ENCODE results near the gene TENT4A. TPM values are rescaled to one million over a fixed set of nuclear protein-coding genes. Genes with fewer than 3 reads are reported as not detected.

The TENT4A gene
- total and polyA plus RNA-seq, 10 of the 15 experiments (the other 5 are each of a cell fraction or from before 2014, with no cell fraction given) = 1.4 to 30.6 (median 12.5) TPM

DNA sequence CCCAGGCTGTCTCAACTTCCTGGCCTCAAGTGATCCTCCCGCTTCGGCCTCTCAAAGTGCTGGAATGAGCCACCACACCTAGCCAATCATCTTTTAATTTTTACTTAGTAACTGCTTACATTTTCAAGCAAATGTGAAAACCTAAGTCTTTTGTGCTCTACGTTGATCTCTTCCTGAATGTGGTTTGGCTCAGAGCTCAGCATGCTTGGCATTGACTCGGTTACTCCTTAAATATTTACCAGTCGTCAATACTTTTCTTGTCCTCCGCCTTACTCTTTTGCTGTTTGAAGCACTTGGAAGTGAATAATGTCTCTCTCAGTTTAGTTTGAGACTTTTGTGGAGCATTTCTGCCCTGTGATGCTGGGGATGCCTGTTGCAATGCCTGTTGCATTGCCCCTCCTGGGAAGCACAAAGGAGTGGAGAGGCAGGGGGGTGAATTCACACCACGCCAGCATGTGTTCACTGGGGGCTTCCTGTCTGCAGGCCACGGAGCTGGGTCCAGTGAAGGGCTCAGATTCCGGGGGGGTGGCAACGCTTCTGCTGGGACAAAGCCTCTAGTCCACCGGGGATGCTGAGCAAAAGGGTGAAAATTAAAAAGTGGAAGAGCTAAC, 13.1 kb upstream of the TENT4A start (continued):
- no peak for TF ChIP-seq POLR2AphosphoS5 (IDR thresholded peaks at IDR 0.05; ENCODE audit: low read length)
- TF ChIP-seq KLF5 (IDR thresholded peaks at IDR 0.05; ENCODE audit: partially characterized antibody) = no peak
- TF ChIP-seq HDAC2 (IDR thresholded peaks at IDR 0.05) = no peak

DNA sequence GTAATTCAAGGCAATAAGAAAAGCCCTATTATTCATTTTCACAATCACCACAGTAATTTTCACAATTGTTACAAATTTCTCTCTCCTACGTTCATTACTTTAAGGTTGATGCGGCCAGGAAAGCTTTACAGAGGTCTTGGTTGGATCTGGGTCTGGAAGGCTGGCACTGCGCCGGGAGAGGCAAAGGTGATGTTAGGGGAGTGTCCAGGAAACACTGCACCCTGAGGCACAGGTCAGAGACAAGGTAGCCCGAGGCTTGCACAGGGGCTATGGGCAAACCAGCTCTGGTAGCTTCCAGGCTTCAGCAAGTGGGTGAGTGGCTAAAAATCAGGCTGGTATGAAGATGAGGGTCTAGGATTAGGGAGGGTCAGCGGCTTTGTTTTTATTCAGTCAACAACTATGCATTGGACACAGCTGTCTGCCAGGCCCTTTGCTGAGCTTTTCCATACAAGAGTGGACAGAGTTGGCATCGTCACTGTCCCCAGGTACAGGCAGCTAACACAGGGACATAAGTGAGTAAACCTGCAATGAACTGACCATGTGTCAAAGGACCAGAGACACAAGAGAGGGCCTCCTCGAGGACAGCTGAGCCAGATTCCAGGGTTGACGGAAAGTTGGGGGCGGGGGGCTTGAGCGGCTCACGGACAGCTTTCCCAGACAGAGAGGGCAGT, 12.4 kb upstream of the TENT4A start:
- ChIA-PET CTCF (no interaction called here), POLR2A (interaction anchor here (0.6 kb wide), 1 partner anchor 101 kb away, joined by 10 read pairs; no protein-coding TSS in a partner anchor), RAD21 (ENCODE audit: unreplicated experiment) (no interaction called here), SMC1A (ENCODE audit: uncharacterized antibody, unreplicated experiment) (interaction anchor here (2.4 kb wide), 1 partner anchor 44 kb away, joined by 7 read pairs; no protein-coding TSS in a partner anchor)
- ATAC-seq (no peak), DNase-seq (ENCODE audit: low read depth, low spot score) (no peak), FAIRE-seq (no peak)
- WGBS (ENCODE audit: insufficient coverage, insufficient replicate concordance, low lambda C conversion rate, missing lambda C conversion rate) = 70% methylated on average over 12 of the region's 12 CpGs
- H3K4me2 ChIP-seq (ENCODE audit: control insufficient read depth, insufficient read depth) = no peak overlapping the region
- no peak overlapping the region for H3K9ac ChIP-seq (ENCODE audit: control insufficient read depth, insufficient read depth, low read length)
- no TSS peak for BruUV-seq (replicated peaks)
- no peaks in the 10 kb centered on the region for H3K79me2 ChIP-seq (ENCODE audit: control insufficient read depth, insufficient read depth, low read length)
- H3K4me3 ChIP-seq = no peak overlapping the region
- no peaks in the 10 kb centered on the region for H3K36me3 ChIP-seq (ENCODE audit: control insufficient read depth in 2 of 2, insufficient read depth in 2 of 2, low read length in 1 of 2)
- no peak overlapping the region for H3K27ac ChIP-seq (ENCODE audit: control insufficient read depth, insufficient read depth)
- in situ Hi-C loops (cut with MboI) = no loop called here
- no peaks in the 10 kb centered on the region for H4K20me1 ChIP-seq (ENCODE audit: control insufficient read depth, insufficient read depth)
- H3K4me1 ChIP-seq (ENCODE audit: control insufficient read depth, insufficient read depth, low read length) = peaks cover 10% of the 10 kb centered on the region
- TF ChIP-seq SREBF2 (IDR thresholded peaks at IDR 0.05; ENCODE audit: low read length) (no peak), KLF5 (IDR thresholded peaks at IDR 0.05; ENCODE audit: partially characterized antibody) (no peak), PAX5 (IDR thresholded peaks at IDR 0.05; ENCODE audit: borderline replicate concordance, low read depth, low read length) (no peak), SMAD5 (IDR thresholded peaks at IDR 0.05; ENCODE audit: low read depth) (no peak), LARP7 (IDR thresholded peaks at IDR 0.05) (no peak), MTA2 (IDR thresholded peaks at IDR 0.05; ENCODE audit: low read depth) (no peak), SIX5 (IDR thresholded peaks at IDR 0.05; ENCODE audit: low read depth, low read length, severe bottlenecking) (no peak), BCL11A (IDR thresholded peaks at IDR 0.05; ENCODE audit: low read depth, low read length) (no peak), PML (IDR thresholded peaks at IDR 0.05; ENCODE audit: low read length) (no peak), RAD51 (IDR thresholded peaks at IDR 0.05) (no peak), CHD4 (IDR thresholded peaks at IDR 0.05) (no peak), ZNF622 (IDR thresholded peaks at IDR 0.05) (no peak), MYC (IDR thresholded peaks at IDR 0.05; ENCODE audit: insufficient read depth, insufficient read length, insufficient replicate concordance, low read length, severe bottlenecking) (no peak), POLR2AphosphoS5 (IDR thresholded peaks at IDR 0.05; ENCODE audit: low read length) (no peak), SMC3 (IDR thresholded peaks at IDR 0.05; ENCODE audit: borderline replicate concordance, low read length) (no peak), ZBED1 (IDR thresholded peaks at IDR 0.05; ENCODE audit: borderline replicate concordance) (no peak), SMARCA5 (IDR thresholded peaks at IDR 0.05) (no peak)
- TF ChIP-seq, protein P1, sequence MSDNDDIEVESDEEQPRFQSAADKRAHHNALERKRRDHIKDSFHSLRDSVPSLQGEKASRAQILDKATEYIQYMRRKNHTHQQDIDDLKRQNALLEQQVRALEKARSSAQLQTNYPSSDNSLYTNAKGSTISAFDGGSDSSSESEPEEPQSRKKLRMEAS (IDR thresholded peaks at IDR 0.05; ENCODE audit: low read depth, low read length) = no peak
- intact Hi-C loops (cut with micrococcal nuclease; ENCODE audit: unreplicated experiment) = no loop called here
- H2AFZ ChIP-seq (ENCODE audit: control insufficient read depth, low read depth, low read length) = no peak overlapping the region
- no peaks in the 10 kb centered on the region; a peak in 1 of 4 replicates for H3K27me3 ChIP-seq (replicated peaks in 1 of 2; ENCODE audit: control insufficient read depth in 2 of 2, insufficient read depth in 2 of 2, low read length in 1 of 2)
- no peaks in the 10 kb centered on the region for H3K9me3 ChIP-seq (replicated peaks; ENCODE audit: control insufficient read depth, insufficient read depth, low read length)
